ENCODE results near the gene NACC2. TPM values are rescaled to one million over a fixed set of nuclear protein-coding genes. Genes with fewer than 3 reads are reported as not detected.
A peak's percentile ranks its signal among the peaks of the same experiment; 100 is the strongest.

The NACC2 gene
- total RNA-seq, 1 donor from 2014 or later: 41.4 TPM

DNA sequence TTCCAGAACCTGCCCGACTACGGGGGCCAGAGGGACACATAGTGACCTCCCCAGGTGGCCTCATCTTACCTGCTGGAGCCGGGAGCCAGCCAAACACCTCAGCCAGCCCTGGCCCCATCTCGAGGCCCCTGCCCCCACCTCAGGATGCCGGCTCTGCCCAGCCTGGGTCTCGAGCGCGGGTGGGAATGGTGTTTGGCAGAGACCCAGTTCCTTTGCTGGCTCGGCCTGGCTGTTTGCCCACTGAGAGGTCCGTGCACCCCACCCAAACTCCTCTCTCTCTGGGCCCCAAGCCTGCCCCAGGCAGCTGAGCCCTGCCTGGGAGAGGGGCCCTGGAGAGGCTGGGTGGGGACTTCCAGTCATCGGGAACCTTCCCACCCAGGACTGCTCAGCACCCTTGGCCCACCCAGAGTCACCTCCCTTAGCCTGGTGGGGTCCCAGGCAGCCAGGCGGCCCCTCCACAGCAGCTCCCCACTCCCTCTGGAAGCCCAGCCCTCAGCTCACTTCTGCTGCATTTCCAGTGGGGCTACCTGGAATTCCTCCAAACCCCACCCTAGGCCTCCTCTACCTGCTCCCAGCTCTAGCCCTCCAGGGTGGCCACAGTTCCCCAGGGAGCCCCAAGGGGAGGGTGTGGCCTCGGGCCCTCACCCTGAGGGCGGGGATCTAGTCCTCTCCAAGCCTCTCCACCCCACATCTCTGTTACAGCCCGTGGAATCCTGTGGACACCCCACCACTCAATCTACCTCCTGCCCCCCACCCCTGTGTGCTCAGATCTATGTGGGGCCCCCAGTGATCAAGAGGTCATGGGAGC, 91.5 kb downstream of the NACC2 start:
- DNase-seq (ENCODE audit: low spot score): no peak

DNA sequence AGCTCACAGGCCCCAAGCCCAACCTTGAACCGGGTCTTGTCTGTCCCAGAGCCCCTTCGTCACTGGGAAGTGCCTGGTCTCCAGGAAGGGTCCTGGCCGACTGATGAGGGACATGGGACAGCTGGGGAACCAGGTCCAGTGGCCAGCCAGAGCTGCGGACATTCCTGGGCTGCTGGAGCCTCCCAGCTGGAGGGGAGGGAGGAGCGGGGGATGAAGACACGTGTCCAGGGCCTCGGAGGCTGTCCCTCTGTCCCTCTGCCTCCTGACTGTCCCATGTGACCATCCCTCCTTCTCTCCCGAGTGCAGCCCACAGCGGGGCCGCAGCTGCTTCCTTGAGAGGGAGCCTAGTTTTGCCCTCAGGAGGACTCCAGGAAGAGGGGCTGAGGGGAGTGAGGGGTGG, 92.2 kb downstream of the NACC2 start:
- DNase-seq (ENCODE audit: low spot score): no peak

DNA sequence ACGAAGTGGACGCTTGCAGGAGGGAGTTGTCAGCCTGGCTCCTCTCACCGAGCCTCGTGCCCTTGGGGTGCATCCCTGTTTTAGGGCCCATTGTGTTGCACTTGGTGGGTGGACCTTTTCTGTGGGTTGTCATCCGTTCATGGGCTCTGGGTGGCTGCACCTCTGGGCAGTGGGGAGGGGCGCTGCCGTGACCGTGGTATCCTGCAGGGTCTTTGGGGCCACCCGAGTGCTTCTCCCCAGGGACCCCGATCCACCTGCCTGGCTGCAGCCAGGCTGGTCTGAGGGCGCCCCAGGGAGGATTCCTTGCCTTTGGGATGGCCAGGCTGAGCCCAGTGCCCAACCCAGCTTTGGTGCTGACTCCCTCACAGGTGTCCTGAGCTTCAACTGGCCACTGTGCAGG, 92.9 kb downstream of the NACC2 start:
- DNase-seq (ENCODE audit: low spot score): no peak

DNA sequence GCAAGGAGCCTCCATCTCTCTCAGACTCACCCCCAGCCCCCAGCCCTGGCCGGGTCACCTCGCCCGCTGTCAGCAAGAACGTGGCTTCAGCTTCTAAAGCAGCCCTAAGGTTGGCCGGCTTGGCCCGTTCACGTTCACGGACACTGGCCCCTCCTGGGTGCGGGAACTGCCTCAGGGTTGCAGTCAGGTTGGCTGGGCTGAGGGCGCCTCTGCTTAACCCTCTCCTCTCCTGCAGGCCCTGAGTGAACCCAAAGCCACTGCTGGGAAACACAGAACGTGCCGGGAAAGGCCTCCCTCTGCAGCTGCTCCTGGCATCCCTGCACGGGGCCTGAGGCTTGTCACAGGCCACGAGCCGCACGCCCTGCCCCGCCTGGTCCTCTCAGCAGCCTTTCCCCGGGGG, 93.9 kb downstream of the NACC2 start:
- DNase-seq (ENCODE audit: low spot score): no peak

DNA sequence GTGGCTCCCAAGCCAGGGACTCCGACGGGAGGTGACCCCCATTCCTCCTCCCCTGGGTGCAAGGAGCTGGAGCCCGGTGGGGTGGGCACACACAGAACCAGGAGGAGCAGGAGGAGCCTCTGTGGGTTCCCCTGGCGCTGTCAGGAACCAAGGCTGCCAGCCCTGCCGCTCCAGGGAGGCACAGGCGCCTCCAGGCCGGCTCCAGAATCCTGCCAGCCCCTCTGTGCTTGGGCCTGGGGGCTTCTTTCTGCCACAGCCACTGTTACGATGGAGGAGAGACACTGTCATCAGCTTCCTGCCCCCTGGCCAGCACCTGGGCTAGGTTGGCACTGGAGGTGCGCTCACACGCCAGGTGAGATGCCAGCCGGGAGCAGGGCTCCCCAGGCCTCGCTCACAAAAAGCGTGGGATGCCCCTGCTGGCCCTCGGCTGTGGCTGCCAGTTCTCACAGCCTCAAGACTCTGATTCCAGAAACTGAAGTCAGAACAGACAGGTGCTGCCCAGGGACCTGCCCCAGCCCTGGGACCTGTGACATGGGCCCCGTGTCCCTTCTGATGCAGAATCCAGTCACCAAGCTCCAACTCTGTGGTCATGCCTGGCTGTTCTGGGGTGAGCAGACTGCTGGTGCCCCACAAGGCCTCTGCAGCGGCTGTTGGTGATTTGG, 96.5 kb downstream of the NACC2 start:
- no peak for DNase-seq (ENCODE audit: low spot score)

DNA sequence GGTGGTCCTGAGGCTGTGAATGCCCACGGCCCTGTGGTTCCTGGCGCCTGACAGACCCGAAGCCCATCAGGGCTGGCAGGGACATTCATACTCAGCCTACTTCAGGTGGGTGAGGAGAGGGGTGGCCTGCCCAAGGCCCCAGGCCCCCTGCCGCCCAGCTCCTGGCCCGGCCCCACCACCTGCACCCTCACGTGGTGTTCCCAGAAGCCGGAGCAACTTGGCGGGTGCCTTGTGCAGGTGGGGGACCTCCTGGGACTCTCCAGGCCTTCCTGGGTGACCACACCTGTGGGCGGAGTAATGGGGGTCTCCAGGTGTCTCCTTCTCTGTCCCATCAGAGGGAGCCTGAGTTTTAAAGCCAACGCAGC, 97.1 kb downstream of the NACC2 start:
- DNase-seq (ENCODE audit: low spot score): no peak

DNA sequence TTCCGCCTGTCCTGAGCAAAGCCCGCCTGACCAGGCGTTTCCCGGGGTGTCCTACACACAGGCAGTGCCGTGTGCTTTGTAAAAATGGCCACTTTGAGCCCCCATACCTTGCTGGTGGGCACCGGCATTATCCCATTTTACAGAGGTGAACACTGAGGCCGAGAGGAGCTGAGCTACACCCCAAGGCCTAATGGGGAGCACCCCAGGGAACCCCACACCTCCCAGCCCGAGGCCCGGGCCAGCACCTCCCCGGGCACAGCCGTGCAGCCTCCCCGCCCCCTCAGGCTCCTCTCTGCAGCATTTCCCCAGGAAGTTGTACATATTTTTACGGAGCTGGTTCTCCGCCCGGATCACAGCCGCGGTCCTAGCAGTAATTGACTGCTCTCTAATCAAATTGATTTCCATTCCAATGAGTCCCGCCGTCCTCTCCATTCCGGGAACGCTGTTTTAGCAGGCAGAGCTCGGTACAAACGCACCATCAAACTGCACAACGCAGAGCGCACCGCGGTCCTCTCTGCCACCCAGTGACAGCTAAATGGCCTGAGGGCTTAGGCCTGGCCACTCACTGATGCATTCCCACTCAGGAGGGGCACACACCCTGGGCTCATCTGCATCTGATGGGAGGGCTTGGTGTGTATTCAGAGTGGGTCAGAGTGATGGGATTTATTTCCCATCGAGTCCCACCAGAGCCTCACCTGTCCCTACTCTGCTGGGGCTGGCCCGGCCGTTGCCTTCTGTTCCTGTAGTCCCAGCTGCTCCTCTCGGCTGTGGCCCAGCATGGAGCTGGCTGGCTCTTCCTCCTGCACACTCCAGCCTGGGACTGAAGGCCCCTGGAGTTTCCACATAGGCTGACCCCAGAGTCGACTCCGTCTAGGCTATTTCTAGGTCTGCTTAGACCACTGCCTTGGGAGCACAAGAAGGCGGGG, 97.7 kb downstream of the NACC2 start:
- no peak for DNase-seq (ENCODE audit: low spot score)

DNA sequence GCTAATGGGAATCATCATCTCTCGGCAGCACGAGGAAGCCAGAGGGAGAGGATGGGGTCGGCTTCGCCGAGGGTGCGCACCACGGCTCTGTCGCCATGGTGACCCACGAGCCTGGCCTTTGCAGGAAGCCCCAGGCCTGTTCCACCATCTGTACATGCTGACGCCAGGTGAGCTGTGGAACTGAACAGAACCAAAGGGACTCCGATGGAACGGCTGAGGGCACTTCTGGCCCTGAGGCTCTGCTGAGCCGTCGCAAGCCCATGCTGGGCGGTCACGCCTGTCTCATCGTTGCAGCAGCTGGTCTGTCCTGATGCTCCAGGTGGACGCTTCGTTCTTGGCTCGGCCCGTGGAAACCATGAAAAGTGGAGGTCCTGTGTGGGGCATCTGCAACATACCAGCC, 99.3 kb downstream of the NACC2 start:
- DNase-seq (ENCODE audit: low spot score): no peak

DNA sequence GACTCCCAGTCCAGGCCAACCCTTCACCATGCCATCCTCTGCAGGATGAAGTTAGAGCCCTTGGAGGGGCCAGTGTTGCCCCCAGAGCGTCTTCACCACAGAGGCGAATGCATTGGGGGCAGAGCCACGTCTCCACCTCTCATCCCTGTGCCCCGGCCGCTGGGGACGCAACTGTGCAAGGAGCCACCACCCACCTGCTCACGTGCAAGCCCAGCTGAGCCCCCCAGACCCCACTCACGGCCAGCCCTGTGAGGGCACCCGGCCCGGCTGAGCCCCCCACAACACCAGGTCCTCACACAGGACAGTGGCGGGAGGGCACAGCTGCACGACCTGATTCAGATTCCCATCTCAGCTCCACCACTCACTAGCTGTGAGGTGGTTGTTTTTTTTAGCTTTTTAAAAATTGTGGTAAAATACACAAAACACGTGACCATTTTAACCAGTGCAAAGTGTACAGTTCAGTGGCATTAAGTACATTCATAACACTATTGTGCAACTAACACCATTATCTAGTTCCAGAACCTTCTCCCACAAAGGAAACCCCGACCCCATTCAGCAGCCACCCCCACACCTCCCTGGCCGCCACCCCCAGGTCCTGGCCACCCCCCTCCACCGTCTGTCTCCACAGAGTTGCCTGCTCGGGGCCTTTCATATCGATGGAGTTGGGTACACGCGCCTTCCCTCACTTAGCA, 100.4 kb downstream of the NACC2 start:
- no peak for DNase-seq (ENCODE audit: low spot score)

DNA sequence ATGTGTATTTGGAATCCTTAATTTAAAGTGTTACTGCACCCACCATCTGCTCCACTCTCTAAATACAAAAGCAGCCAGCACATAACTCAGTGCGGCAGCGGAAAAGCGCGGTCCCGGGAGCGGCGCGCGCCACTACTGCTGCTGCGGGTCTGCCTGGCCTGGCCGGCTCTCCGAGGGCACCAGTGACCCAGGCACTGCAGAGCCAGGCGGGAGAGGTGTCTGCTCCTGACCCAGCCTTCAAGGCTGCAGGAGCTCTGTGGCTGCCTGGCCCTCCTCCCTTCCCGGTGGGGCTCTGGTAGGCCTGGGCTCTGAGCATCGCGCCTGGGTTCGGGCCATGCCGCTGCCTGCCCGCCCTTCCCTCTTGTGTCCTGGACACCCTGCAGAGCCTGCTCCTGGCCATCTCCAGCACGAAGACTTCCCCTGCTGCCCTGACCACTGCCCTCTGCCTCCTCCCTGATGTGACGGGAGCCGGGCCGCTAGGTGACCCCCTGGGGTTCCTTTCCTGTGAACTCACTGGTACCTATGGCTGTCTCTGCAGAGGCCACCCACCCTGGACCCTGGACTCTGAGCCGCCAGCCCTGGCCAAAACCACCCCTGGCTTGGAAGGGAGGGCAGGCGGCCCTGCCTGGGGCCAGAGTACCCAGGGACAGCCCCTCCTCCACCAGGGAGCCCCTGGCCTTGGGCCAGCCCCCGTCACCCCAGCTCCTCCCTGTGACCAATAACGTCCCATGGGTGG, 101.2 kb downstream of the NACC2 start:
- DNase-seq (ENCODE audit: low spot score): no peak

DNA sequence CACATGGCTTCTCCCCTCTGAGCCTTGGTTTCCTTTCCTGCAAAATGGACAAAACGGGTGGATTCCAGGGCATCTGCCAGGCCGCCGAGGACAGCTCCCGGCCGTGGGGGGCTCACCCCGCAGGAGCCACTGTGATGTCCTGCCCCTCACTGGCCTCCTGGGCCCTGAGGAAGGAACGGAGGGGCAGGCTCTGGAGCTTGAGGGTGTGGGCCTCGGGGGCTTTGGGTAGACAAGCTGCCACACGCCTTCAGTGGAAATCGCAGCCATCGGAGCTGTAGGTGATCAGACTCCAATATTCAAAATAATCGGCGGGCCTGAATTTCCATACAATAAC, 101.7 kb downstream of the NACC2 start:
- DNase-seq (ENCODE audit: low spot score): no peak

DNA sequence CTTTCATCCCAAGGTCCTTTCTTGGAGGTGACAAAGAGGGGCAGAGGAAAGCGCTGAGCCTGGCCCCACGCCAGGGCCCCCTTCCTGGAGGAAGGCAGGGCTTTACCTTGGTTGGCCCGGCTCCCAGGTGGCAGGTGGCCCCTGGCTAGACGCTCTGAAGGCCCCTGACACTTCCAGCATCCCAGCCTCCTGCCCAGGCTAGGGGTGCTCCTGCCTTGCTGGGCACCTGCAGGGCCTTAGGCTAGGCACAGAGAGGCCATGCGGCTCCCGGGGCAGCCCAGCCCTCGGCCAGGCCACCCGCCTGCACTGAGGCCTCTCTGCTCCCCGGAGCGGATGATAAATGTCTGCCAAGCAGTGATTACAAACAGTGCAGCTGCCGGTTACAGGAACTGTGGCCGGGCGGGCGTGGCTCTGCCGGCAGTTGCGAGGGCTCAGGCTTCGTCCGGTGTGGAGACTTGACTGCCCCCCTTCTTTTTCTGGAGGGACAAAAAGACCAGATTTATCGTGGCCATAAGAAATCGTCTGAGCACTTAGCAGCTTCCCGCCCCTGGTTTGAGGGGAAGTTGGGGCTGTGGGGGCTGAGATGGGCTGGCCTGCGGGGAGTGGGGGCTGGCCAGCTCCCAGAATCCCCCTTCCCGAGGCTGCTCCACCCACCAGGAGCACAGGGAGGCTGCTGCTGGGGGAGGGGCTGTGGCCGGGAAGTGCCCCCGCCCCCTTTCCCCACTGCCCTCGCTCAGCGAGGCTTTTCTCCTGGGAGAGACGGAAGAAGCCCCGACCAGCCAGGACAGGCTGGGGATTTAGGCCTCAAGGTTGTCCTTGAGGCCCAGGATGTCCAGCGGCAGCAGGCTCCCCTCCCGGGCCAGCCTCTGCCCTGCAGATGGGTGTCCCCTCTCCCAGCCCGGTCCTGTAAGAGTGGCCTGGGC, 102.3 kb downstream of the NACC2 start:
- peak; percentile 94 for DNase-seq (ENCODE audit: low spot score)

DNA sequence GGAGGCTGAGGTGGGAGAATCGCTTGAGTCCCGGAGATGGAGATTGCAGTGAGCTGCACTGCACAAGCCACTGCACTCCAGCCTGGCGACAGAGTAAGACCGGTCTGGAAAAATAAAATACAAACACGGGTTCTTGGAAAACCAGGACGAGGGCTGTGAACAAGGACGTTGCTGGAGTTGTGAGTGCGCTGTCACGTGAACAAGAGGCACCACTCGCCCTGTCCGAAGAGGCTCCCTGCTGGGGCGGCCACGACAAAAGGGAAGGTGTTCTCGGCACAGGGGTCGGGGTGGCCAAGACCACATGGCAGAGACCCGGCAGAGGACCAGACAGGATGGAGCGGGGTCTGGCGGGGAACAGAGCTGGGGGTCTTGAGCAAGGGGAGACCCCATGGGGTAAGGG, 103.3 kb downstream of the NACC2 start:
- no peak for DNase-seq (ENCODE audit: low spot score)

DNA sequence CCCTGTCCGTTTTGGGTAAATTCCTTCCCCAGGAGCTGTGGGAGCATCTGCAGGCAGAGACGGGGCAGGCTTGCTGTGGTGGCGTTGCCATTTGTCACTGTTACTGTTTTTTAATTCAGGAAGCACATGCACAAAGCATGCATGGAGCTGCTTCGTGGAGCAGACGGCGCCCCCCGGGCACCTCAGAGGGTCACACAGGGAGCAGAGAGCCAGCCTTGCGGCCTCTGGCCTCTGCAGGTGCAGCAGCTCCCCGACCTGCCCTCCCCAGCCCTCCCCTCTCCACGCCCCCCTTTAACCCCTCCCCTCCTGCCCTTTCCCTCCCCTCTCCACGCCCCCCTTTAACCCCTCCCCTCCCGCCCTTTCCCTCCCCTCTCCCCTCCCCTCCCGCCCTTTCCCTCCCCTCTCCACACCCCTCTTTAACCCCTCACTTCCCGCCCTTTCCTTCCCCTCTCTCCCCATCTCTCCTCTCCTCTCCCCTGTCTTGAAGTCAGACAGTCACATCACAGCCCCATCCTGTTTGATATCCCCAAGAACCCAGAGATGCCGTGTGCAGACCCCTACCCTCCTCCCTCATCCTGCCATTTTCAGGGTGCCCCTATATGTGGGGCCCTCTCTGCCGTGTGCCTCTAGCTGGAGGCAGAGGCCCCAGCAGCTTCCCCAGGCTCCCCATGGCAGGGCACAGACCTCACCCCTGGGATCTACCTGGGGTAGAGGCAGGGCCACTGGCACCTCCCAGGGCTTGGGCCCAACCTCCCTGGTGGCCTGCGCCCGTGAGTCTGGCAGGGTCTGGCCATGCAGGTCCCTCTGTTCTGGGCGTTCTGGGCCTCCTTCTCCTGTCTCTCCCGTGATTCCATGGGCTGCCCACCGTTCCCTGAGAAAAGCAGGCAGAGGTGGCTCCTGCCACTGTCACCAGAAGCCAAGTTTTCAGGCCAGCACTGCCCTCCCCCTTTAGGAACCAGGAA, 104.3 kb downstream of the NACC2 start:
- DNase-seq (ENCODE audit: low spot score): no peak

DNA sequence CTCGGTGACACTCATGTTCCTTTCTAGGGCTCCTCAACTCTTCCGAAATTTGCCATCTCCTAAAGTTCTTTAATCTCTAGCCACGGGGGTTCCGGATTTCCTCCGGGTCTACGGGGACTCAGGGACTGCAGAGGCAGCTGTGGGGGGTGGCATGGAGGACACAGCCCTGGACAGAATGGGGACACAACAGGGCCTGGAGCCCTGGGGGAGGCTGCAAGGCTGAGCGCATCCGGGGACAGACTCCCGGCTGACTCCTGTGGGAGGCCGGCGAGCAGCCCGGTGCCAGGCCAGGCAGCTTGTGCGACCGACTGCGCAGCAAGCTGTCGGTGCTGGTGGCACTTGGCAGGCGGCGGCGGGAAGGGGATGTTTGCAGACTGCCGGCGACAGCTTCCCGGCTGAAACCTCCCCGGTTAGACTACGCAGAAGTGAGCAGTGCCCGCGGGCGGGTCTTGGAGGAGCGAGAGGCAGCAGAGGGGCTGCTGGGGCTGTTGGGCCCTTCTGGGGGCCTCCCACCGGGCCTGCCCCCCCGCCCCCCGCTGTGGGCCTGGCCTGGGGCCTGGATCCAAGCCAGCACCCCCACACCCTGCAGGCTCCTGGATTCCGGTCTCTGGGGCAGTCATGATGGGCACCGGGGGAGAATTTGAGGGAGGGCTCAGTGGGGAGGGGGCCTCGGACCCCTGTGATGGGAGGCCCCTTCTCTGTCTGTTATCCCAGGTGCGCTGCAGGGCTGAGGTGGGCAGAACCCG, 105.2 kb downstream of the NACC2 start:
- no peak for DNase-seq (ENCODE audit: low spot score)

DNA sequence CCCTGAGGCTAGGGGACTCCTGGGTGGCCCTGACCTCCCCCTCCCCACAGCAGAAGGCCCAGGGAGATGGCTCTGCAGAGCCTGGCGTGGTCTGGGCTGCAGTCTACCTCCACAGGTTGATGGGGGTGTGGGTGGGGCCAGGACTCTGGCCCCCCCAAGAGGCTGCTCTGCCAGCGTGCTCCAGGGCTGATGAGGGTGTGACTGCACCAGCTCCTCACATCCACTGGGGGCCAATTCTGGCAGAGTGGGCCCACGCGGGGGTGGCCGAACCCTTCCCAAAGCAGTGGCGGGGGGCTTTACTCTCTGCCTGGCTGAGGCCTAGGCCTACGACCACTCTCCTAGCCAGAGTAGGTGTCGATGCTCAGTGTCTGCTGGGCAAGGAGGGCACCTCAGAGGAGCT, 105.9 kb downstream of the NACC2 start:
- DNase-seq (ENCODE audit: low spot score): no peak

DNA sequence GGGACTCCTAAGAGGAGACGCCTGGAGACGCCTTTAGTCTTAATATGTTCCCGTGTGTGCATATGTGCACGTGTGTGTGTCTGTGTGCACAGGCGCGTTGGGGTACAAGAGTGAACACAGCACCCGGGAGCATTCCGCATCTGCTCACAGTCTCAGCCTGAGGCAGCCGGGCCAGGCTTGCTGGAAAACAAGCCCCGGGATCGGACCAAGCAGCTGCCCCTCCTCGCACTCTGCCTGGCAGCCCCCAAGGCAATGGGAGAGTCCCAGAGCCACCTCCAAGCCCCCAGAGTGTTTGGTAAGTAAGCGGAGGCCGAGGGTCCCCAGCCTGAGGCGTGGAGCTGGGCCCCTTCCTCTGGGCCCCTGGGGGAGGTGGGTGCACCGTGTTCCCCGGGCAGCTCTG, 106.6 kb downstream of the NACC2 start:
- DNase-seq (ENCODE audit: low spot score): no peak

All from mesenteric fat pad (tissue), 1 donor.